Measurements from ENCODE around the gene VILL.

- TF ChIP-seq, protein P1, sequence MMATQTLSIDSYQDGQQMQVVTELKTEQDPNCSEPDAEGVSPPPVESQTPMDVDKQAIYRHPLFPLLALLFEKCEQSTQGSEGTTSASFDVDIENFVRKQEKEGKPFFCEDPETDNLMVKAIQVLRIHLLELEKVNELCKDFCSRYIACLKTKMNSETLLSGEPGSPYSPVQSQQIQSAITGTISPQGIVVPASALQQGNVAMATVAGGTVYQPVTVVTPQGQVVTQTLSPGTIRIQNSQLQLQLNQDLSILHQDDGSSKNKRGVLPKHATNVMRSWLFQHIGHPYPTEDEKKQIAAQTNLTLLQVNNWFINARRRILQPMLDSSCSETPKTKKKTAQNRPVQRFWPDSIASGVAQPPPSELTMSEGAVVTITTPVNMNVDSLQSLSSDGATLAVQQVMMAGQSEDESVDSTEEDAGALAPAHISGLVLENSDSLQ (IDR thresholded peaks at IDR 0.05): no peak
- TF ChIP-seq ATF3 (IDR thresholded peaks at IDR 0.05; ENCODE audit: borderline replicate concordance, extremely low read depth, low read depth, low read length): no peak
- TF ChIP-seq EZH2 (IDR thresholded peaks at IDR 0.05; ENCODE audit: borderline replicate concordance, control insufficient read depth, low read depth, low read length): no peak
- no peak for TF ChIP-seq NFIC (IDR thresholded peaks at IDR 0.05; ENCODE audit: low read depth, low read length)
- no peak for TF ChIP-seq ATF2 (IDR thresholded peaks at IDR 0.05; ENCODE audit: low read length)
- no peak for TF ChIP-seq E4F1 (IDR thresholded peaks at IDR 0.05; ENCODE audit: borderline replicate concordance, partially characterized antibody)
- no peak for TF ChIP-seq CTCF (IDR thresholded peaks at IDR 0.05 in 2 of 3, conservative IDR thresholded peaks at IDR 0.05 in 1 of 3; ENCODE audit: control insufficient read depth in 2 of 3, extremely low read depth in 1 of 3, insufficient read depth in 1 of 3, low read depth in 3 of 3, low read length in 3 of 3)
Measured at GRCh38 chr3:38028621-38029361, 38.2 kb downstream of the VILL start.
